Activated CD8-positive, alpha-beta memory T cell treated with anti-CD3 and anti-CD28 coated beads for 1 hour (primary cell): ENCODE data around the gene DTYMK.

ENCODE experiments used
- DNase-seq, 2 donors: peaks; one replicate each; pipeline ENCODE4 v3.0.0-alpha.2; 2020; ENCODE audit warnings: low read depth in 1 of 2; ENCODE audit errors: extremely low read depth in 1 of 2

The DTYMK gene

DNA sequence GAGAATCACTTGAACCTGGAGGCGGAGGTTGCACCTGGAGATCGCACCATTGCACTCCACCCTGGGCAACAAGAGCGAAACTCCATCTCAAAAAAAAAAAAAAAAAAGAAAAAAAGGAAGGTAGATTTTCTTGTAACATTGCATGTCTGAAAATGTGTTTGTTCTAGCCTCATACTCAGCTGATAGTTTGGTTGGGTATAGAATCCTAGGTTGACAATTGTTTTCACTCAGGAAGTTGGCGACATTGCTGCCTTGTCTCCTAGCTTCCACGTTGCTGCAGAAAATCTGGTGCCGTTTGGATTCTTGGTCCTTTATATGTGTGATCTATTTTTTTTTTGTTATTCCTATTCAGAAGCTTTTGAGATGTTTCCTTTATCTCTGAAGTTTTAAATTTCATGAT is 19.9 kb upstream of the DTYMK start:
- DNase-seq = no peak

DNA sequence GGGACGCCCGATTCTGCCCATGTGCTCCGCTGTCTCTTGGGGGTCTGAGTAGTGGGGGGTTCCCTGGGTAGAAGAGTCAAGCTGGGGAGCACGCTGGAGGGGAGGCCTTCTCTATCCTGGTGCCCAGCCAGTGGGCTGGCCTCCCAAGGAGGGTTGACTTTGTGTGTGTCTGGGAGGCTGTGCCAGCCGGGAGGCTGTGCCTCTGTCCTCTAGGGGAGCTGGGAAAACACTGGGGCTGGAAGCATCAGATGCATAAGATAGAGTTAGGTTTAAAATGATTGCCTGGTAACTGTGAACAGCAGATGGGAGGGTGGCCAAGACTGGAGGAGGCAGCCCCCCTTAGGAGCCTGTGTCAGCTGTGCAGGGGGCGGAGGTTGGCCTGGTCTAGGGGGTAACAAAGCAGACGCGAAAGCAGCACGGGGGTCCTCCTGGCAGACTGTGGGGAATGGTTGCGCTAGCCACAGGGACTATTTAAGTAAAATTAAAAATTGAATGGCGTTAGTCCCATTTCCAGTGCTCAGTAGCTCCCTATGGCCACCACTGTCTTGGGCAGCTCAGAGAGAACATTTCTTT is 16.5 kb upstream of the DTYMK start:
- no peak for DNase-seq

DNA sequence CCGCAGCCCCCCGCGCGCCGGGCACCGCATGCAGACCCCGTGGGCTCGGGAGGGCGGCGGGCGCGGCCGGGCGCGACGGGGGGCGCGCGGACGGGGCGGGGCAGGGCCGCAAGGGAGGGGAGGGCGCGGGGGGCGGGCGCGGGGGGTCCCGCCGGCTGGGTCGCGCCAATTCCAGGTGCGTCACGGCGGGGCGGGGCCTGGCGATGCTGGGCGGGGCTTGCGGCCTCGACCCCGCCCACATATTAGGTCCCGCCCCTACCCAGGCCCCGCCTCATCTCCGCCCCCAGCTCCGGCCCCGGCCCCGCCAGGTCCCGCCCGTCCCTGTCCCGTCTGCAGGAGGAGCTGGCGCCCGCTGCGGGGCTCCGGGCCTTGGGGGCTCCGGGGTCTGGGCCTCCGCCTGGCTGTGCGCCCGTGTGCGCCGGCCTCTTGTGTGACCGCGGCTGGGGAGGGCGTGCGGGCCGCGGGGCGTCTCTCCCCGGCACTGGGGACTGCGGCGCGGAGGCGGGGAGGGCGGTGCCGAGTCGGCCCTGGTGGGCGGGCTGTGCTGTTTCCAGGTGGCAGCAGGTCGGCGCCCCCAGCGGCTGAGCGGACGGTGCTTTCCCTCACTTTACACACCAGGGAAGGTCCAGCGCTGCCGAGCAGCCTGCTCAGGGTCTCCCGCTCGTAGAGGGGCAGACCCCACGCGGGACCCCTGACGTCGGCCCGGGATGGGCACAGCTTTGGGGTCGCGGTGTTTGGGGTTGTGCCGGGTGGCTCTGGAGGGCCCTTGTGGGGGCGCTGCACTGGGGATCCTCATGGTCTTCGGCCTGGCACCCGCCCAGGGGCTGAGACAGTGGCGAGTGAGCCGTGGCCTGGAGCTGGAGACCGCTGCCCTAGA is 15.8 kb upstream of the DTYMK start:
- peak; percentile 84 to 86 for DNase-seq

DNA sequence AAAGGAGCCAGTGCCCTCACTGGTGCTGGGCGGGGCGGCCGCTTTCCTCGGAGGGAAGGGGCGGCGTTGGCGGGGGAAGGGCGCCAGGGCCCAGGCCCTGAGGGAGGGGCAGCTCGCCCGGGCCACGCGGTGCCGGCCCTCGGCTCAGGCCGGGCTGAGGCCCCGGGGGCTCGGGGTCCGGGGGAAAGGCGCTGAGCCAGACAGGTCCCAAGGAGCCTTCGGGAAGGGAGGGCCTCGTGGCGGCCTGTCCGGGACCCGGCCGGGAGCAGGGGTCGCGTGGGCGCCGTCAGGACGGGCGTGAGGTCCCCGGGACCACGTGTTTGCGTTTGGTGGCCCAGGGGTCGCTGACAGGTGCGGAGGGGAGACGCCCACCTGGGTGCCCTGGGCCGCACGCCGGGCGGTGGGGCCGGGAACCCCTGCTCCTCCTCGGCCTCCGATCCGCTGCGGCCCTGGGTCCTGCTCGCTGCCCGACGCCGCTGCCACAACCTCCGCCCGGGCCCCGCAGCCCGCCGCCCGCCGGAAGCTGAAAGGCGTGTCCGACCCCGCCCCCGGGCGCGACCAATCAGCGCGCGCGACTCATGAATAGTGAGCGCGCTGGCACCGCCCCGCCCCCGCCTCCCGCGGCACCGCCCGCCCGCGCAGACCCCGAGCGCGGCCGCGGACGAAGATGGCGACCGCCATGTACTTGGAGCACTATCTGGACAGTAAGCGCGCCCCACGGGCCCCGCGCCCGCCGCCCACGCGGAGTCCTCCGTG is 15.0 kb upstream of the DTYMK start, which contains the start of gene ING5:
TSS of gene ING5 (plus strand) at position 641 of the 756 bp plus-strand sequence. CDS start at position 668, 27 bp downstream.
- peak; percentile 78 to 98 for DNase-seq

DNA sequence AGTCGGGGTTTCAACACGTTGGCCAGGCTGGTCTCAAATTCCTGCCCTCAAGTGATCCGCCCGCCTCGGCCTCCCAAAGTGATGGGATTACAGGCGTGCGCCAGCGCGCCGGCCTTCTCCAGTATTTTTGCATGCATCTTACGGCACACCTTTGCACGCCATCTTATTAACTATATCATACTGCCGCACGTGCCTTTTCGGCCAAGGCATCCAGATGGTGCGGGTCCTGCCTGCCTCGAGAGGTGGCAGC is 14.5 kb upstream of the DTYMK start:
- no peak for DNase-seq

DNA sequence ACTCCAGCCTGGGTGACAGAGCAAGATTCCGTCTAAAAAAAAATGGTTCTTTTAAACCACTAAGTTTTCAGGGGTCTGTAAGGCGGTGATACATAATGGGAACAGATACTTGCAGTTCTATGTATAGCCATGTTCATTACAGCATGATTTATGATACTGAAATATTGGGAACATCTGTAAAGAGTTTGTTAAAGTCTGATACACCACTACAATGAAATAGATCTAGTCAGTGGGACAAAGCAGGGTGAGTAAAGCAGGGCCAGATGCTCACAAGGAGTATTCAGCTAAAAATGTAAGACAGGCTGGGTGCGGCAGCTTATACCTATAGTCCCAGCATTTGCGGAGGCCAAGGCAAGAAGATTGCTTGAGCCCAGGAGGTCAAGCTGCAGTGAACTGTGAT is 9.0 kb upstream of the DTYMK start:
- DNase-seq = no peak

DNA sequence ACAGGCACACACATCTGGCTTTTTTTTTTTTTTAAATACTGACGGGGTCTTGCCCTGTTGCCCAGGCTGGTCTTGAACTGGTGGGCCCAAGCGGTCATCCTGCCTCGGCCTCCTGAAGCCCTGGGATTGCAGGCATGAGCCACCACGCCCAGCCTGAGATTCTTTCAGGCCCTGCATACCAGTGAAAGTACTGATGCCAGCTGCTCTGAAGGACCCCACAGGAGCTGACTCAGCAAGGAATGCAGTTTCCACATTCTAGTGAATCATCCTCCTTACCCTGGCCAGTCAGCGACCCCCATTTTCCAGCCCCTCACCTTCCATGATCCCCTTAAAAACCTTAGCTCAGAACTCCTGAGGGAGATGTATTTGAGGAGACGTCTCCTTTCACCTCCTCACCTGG is 5.8 kb upstream of the DTYMK start:
- DNase-seq = no peak

DNA sequence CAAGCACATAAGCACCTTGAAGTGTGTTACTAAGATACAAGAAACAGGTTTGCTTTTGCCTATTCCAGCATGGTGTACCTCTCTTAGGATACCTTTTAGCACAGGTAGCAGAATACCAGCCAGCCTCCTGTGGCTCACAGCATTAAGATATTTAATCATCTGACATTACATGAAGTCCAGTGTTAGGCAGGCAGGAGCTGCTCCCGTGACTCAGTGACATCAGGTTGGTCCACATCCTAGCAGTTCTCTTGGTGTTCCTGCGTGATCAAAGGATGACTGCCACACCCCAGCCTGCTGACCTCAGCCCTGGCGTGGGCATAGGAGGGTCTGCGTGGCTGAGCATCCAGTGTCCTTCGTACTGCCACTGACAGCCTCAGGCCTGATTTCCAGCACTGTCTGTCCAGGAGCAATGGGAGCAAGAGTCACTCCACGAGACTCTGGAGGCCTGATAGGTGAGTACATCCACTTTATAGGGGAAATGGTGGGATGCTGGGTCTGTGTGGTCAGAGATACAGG is 3.6 kb upstream of the DTYMK start:
- no peak for DNase-seq

DNA sequence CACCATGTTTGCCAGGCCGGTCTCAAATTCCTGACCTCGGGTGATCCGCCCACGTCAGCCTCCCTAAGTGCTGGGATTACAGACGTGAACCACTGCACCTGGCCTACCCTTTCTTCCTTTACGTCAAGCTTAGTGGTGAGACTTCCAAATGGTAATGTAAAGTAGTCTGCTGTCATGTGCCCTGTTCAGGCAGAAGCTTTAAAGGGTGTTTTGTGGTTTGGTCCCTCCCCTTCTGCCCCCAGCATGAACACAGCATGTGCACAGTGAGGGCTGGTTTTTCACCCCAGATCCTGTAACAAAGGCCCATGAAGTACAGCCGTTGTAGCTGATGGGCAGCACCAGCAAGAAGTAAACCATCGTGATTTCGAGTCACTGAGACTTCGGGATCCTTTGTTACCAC is 2.7 kb upstream of the DTYMK start:
- no peak for DNase-seq

DNA sequence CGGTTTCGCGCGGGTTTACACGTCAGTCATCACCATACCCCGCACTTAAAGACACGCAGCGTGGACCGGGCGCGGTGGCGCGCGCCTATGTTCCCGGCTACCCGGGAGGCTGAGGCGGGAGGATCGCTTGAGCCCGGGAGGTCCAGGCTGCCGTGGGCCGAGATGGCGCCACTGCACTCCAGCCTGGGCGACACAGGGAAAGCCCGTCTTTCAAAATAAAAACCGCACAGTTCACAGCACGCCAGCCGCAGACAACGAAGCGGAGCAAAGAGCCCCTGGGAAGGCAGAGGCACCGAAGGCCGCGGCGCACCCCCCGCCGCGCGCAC is 328 bp downstream of the DTYMK start:
- no peak for DNase-seq

DNA sequence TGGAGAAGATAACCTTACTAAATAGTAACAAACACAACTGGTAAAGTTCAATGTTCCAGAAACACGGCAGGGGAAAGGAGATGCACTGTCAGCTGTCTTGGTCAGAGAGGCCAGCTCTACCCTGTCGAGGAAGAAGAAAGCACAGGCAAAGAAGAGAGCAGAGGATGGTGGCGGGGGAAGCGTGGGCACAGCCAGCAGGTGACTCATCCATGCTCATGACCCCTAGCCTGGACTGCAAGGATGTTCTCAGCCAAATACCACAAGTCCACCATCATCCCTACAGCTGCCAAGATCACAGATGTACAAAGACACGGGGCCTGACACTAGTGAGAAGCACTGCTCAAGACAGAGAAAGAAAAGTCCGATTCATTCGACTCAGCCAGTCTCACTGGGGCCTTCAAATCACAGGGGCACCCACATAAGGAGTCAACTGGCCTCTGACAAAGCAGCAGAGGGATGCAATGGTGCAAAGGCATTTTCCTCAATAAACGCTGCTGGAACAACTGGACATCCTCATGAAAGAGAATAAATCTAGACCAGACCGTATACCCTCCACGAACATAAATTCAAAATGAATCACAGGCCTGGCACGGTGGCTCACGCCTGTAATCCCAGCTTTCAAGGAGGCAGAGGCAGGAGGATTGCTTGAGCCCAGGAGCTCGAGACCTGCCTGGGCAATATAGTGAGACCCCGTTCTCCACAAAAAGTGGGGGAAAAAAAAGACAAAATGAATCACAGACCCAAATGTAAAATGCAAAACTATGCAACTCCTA is 5.6 kb downstream of the DTYMK start:
- DNase-seq = no peak

DNA sequence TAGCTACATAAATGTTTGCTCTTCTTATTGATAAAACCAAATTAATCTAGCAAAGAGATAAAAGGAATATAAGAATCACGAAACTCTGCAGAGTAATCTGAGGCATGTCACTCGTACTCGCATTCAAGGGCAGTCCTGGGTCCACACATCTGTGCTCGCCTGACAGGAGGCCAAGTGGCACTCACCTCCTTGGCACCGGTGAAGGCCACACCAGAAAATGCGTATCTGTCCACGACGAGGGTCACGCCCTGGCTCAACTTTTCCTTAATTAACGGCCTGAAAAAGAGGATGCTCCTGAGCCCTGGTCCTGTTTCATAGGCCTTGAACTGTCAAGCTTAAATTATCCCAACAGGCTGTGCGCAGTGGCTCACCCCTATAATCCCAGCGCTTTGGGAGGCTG is 6.6 kb downstream of the DTYMK start:
- DNase-seq = no peak

DNA sequence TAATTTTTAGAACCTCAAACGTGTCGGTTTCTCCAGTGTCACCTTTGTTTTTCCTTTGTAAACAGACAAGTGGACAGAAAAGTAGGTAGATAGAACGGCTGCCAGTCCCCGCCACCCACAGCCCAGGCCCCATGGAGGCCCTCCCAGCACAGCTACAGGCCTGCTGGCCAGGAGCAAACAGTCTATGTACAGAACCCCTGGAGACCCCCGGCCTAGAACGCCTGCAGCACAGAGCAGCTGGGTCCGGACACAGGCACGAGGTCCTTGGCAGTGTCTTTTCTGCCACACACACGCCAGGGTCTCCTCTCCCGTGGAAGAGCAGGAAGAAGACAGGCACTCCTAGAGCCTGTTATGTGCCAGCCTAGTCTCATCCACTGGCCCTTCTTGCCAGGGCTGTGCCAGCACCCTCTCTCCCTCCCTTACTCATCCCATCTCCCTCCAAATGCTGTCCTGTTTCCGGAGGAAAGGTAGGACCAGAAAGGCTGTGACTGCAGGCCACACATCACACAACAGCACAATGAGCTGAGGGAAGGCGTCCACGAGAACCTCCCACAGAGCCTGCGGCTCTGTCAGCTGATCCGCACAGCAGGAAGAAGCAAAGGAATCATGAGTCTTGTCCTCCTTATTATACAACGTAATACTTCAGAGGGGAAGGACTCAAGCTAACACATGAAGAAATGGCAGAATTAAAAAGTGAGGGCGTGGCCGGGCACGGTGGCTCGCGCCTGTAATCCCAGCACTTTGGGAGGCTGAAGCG is 7.7 kb downstream of the DTYMK start:
- DNase-seq = no peak

DNA sequence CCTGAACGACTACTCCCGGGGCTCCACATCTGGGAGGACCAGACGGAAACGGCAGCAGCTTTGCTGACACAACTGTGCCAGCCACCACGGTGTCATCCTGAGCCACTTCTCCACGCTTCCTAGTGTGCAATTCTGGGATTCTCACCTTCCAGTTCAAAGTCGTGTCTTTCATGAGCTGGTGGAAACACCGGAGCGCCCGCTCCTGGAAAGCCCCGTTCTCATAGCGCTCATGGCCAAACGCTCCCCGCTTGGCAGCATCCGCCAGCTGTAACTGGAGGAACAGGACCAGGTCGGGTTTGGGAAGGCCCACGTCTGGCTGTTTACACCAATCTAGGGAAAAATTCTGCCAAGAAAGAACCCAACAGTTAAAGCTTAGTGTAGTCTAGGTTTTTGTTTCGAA is 8.3 kb downstream of the DTYMK start:
- DNase-seq = no peak

DNA sequence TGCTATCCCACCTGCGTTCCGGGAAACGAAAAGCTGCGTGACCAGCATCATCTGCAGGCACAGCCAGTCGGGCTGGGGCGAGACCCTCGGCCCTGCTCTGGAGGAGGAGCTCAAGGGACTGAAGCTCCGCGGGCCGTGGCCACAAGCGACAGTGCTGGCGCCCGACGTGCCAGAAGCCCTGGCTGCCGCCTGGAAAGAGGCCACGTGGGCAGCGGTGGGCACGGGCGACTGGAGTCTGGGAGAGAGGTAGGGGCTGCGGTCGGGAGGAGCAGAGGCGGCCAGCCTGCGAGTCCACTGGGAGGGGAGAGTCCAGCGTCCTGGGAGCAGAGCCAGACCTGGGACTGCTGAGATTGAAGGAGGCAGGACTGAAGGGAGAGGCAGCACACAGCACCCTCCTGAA is 9.2 kb downstream of the DTYMK start:
- DNase-seq = no peak

DNA sequence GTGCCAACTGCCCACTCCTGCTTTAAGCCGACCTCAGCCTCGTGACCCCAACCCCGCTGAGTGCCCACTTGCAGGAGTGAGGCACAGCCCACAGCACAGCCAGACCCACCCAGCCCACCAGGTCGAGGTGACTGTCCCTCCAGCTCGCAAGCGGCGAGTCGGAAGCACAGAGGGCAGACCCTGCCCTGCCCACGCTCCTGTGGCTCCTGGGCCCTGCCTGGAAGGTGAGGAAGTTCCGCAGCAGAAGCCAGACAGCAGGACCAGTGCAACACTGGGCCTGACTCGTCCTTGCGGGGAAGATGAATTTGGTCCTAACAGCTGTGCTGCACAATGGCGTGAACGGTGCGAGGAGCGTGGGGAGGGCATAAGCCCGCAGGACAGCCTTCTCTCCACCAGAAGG is 9.9 kb downstream of the DTYMK start:
- DNase-seq = no peak

DNA sequence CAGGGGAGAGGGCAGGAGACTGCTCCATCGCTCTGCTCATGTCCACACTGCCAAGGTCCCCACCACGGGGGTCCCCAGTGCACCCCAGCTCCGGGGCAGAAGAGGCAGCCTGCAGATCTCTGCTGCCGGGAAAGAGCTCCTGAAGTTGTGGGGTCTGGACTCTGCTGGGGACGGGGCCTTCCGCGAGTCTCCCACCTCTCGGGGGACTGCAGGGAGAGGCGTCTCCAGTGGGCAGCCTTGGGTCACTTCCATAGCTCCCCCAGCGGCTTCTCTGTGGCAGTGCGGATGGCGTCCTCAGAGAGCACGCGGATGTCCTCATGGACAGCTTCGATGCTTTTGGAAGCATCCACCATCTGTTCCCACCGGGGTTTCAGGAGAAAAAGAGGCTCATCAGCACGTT is 10.7 kb downstream of the DTYMK start:
- no peak for DNase-seq

DNA sequence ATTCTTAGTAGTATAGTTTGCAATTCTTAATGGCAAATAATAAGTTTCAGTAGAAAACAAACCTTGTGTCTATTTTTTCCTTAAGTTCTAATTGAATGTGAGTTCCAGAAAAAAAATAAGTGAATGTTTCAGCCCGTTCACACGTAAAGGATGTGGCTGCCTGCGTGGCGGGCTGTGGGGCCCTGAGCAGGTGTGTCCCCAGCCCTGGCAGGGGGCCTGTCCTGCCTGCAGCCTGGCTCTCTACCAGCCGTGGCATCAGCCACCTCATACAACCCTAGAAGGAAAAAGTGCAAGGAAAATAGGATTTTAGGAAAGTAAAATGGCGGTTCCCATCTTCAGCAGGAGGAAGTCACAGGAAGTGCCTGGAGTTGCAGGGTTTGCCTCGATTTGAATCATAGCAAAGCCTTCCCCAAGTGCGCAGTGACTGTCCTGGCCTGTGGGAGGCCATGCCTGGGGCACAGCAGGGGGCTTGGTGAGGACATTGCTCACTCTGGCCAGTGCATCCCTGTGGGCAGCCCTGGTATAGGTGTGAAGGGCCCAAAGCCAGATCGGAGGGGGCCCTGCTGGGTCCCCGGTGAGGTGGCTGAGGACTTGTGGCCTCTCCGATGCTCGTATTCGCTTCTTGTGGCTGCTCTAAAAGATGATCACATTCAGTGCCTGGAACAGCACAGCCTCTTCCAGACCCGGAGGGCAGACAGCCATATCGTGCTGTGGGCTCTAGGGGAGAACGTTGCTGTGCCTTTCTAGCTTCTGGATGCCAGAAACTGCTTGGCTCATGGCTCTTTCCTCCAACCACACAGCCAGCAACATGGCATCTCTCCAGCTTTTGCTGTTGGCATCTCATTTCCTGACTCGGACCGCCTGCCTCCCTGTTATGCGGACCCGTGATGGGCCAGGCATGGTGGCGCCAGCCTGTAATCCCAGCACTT is 12.6 kb downstream of the DTYMK start:
- DNase-seq = no peak

DNA sequence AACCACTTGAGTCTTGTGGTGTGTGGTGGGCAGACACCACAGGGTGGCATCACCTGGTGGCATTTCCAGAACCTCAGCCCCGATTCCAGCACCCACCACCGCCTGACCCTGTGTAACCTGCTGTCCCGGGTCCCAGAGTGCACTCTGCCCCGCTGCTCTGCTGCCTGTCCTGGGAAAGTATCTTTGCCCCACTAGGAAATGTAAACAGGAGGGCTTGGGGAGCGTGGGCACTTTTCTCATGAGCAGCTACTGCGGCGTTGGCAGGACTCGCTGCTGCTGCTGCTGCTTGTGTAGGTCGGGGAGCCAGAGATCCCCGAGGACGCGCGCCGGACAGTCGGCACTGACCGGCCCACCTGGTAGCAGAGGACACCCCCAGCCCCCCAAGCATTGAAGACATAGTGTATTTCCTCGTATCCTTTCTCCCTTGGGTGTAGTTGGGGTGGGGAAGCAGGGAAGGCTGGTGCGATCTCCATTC is 13.4 kb downstream of the DTYMK start:
- DNase-seq = no peak
